Mesodermal cell (in vitro differentiated cells): ENCODE measurements around the gene LRP1B.
"Not testable (repeated sequence)": the region's sequence is repeated elsewhere in the genome, so short reads cannot be mapped to it uniquely, and the experiment has no call there.

Source experiments
- H3K27ac ChIP-seq: 2 replicates; pipeline ENCODE4 v1.7.0; 2013; ENCODE audit warnings: mild to moderate bottlenecking, low read depth, low read length, moderate library complexity; ENCODE audit not compliant: severe bottlenecking
- H3K36me3 ChIP-seq: 2 replicates; pipeline ENCODE4 v1.7.1; 2013; ENCODE audit warnings: mild to moderate bottlenecking, low read length, moderate library complexity; ENCODE audit not compliant: control insufficient read depth, insufficient read depth
- H3K4me1 ChIP-seq: one replicate; pipeline ENCODE4 v1.7.1; 2013; ENCODE audit warnings: mild to moderate bottlenecking, low read length; ENCODE audit not compliant: insufficient read depth, control insufficient read depth, poor library complexity, severe bottlenecking
- H3K4me3 ChIP-seq: 2 replicates; pipeline ENCODE4 v1.7.0; 2013; ENCODE audit warnings: low read length, control low read depth, mild to moderate bottlenecking; ENCODE audit not compliant: insufficient read depth, poor library complexity, severe bottlenecking; ENCODE audit errors: extremely low read depth
- H3K9me3 ChIP-seq: 2 replicates; pipeline ENCODE4 v1.7.1; 2013; ENCODE audit warnings: mild to moderate bottlenecking, low read length, moderate library complexity; ENCODE audit not compliant: control insufficient read depth
- WGBS, 2 experiments: methylation state at CpG; one replicate each; pipeline ENCODE4 v1.1.5; 2013; ENCODE audit warnings: missing lambda C conversion rate in 2 of 2; ENCODE audit not compliant: insufficient coverage in 2 of 2; 5-methylcytosine and 5-hydroxymethylcytosine counted together

LRP1B gene

DNA sequence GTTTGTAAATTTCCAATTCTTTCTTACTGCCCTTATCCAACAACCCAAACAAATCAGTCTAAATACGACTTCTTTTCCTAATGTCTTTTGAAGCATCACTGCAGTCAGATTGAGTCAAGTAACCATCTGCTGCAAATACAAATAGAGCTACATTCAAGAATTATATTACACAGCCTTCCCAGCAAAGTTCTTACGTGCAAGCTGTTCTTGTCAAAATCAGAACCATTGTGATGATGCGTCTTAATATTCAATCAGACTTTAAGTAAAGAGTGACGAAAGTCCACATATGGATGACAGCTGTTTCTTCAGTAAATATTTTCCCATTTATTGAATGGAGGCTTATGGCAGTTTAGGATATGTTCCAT lies 943.8 kb downstream of the LRP1B start:
- WGBS, 2 experiments = 80 to 84% methylated on average over 1 to 2 of the region's 4 CpGs
- H3K36me3 ChIP-seq = no peaks in the 10 kb centered on the region
- no peak overlapping the region for H3K27ac ChIP-seq
- H3K4me3 ChIP-seq = no peak overlapping the region
- no peaks in the 10 kb centered on the region for H3K4me1 ChIP-seq
- no peaks in the 10 kb centered on the region for H3K9me3 ChIP-seq

DNA sequence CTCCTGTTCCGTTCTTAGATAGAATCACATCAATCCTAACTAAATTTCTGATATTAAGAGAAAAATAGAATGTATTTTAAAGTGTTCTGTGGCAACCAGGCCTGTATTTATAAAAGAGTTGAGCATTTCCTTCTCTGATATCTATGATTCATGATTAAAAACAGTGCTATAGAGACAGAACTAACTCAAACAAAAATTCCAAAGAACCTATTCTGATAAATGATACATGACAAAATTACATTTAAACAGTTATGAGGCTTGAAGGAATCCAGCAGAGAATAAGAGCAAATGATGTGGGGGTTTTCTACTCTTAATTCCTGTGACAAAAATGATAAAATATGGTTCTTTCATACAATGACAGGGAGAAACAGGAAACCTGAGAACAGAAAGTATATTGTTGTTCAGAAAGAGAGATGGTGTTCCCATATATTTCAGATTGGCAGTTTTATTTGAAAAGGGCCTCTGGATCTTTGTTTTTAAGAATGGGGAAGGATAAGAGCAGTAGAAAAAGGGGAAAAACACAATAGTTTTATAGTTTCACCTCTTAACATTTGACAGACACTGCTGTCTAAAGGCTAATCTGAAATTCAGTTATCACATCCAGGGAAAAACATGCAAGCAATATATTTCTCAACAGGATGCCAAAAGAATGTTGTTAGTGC lies 944.3 kb downstream of the LRP1B start:
- no peaks in the 10 kb centered on the region for H3K9me3 ChIP-seq
- H3K27ac ChIP-seq = no peak overlapping the region
- no peaks in the 10 kb centered on the region for H3K36me3 ChIP-seq
- no CpG with 5 or more reads among the region's 1 CpG for WGBS, 2 experiments
- no peaks in the 10 kb centered on the region for H3K4me1 ChIP-seq
- H3K4me3 ChIP-seq = no peak overlapping the region

DNA sequence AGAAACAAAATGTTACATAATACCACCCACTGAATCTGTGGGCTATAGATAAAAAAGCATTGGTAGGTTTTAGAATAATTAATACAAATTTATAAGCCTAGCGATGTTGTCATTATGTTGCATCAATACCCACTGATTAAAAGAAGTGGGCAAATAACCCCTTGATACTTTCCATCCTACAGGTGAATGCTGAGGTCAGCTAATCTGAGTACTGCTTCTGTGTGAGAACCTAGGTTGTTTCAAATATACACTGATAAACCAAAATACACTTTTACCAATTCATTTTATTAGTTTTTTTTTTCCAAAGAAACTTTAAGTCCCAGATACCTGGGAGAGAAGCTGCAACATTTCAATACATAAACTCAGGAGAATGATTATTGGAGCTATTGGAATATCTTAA lies 948.6 kb downstream of the LRP1B start:
- Histone ChIP-seq H3K27ac (no peak overlapping the region), H3K4me1 (no peaks in the 10 kb centered on the region), H3K36me3 (no peaks in the 10 kb centered on the region), H3K9me3 (no peaks in the 10 kb centered on the region), H3K4me3 (no peak overlapping the region)
- no CpG with 5 or more reads among the region's 1 CpG for WGBS, 2 experiments

DNA sequence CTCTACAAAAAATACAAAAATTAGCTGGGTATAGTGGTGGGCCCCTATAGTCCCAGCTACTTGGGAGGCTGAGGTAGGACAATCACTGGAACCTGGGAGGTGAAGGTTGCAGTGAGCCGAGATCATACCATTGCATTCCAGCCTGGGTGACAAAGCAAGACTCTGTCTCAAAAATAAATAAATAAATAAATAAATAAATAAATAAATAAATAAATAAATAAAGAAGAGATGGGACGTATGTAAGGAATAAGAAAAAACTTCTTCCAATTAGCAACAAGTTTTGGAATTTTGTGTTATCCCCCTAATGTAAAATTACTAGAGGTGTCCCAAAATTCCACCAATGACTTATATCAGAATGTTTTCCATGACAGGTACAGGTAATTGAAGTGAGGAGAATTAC lies 961.7 kb downstream of the LRP1B start:
- H3K36me3 ChIP-seq, H3K4me1 ChIP-seq, H3K27ac ChIP-seq, H3K4me3 ChIP-seq, H3K9me3 ChIP-seq: not testable (repeated sequence)
- WGBS, 2 experiments = no CpG with 5 or more reads among the region's 2 CpGs

DNA sequence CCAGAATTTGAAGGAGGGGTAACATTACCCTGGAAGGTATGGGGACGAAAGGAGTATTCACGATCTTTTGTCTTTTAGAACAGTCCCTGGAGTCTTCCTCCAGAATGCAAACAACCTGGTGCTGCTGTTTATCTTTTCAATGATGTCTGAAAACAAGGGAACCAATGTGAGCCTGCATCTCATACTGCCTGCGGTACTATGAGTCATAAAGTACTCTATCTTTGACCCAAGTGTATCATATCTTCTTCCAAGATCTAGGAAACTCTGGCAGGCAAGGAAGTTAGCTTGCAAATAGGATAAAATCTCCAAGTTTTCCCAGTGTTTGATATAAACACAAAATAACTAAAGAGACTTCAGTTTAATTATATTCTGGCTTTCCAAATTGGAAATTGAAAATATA lies 968.5 kb downstream of the LRP1B start:
- H3K9me3 ChIP-seq = no peaks in the 10 kb centered on the region

DNA sequence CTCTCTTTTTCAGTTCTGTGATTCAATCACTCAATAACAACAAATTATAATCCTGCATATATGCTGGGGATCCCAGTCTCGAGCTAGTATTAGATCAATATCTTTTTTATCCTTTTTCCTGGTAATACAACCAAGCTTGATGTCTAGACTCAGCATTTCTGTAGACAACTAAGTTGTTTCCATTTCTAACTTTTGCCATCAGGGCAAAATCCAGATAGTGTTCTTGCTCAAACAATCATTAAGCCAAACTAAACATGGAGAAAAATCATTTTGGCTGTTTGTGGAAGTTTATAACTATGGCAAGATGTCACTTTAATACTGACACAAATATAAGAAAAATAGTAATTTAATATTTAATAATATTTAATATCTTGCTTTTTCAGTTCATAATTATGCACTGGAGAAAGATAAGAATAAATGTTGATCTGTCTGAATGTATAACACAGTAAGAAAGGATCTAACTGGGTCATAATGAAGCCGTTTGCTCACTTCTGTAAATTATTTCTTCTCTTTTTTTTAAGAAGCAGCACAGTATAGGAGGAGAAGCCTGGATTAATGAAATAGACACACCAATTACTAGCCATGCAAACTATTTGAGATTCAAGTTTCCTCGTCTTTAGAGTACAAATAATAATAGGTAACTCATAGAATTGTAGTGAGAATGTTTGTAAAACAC lies 979.1 kb downstream of the LRP1B start:
- Histone ChIP-seq H3K4me3 (no peak overlapping the region), H3K27ac (no peak overlapping the region), H3K4me1 (no peaks in the 10 kb centered on the region), H3K36me3 (no peaks in the 10 kb centered on the region), H3K9me3 (no peaks in the 10 kb centered on the region)
- WGBS, 2 experiments = 73 to 80% methylated on average over 1 of the region's 3 CpGs

More for the DNA sequence above, 968.5 kb downstream of the LRP1B start:
- H3K4me3 ChIP-seq = no peak overlapping the region
- H3K27ac ChIP-seq = no peak overlapping the region
- no peaks in the 10 kb centered on the region for H3K4me1 ChIP-seq
- WGBS, 2 experiments = 35 to 40% methylated on average over 2 of the region's 3 CpGs
- H3K36me3 ChIP-seq = no peaks in the 10 kb centered on the region

DNA sequence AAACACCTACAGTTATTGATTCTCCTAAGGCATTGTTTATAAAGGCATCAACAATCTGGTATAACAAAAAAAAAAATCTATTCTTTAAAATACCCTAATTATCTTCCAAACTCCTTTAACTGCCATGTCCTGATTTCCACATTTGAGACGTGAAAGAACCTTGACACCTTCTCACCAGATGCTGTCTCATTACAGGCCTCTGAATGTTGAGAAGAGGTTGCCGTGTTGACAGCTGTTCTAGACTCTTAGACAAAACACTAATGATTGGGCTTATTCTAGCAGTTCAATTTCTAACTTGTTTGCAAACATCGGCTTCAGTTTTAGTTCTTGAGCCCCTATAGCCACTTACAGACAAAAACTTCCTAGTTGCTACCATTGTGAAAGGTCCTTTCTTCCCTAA lies 988.8 kb downstream of the LRP1B start:
- peaks cover 3% of the 10 kb centered on the region for H3K9me3 ChIP-seq
- 86 to 100% methylated on average over 1 to 3 of the region's 3 CpGs for WGBS, 2 experiments

DNA sequence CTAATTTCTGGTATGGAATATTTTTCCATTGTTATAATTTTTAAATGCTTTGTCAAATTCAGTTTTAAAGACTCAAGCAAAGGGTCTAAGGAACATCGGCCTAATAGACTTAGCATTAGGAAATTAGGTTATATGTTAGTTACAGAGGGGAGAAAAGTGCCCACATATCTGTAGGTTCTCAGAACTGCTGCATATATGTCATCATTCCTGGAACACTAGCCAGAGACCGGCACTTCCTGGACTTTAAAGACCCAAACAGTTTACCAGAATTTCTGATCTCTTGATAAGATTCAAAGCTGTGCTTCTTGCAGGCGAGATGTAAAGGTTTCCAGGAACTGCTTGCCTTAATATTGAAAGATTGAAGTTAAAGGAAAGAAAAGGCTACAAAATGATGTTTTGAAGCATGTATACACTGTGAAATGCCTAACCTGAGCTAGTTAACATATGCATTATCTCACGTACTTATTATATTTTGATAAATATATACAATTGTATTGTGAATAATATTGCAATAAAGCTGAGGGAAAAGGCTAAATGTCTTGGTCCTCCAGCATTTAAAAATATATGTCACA lies 993.6 kb downstream of the LRP1B start:
- WGBS, 2 experiments = 40 to 79% methylated on average over 1 to 2 of the region's 4 CpGs
- Histone ChIP-seq H3K4me3 (no peak overlapping the region), H3K27ac (no peak overlapping the region), H3K9me3 (peaks cover 3% of the 10 kb centered on the region), H3K4me1 (peaks cover 12% of the 10 kb centered on the region), H3K36me3 (no peaks in the 10 kb centered on the region)

More for the DNA sequence above, 988.8 kb downstream of the LRP1B start:
- no peak overlapping the region for H3K4me3 ChIP-seq
- H3K36me3 ChIP-seq = no peaks in the 10 kb centered on the region
- no peak overlapping the region for H3K27ac ChIP-seq
- H3K4me1 ChIP-seq = peaks cover 11% of the 10 kb centered on the region

DNA sequence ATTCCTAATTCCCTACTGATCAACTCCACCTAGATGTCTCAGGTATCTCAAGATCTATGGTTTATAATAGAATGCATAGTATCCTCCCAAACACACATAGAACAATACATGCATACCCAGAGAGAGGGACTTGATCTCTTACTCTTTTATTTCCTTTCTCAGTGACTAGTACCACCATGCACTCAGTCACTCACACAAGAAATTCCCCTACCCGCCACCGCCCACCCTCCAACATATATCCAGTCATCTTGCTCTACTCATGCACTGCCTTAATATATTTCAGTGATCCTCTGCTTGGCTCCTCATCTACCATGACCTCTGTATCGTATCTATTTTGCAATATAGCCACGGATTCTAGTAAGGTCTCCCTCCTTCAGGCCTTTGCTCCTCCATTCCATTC lies 996.9 kb downstream of the LRP1B start:
- WGBS, 2 experiments = 69 to 82% methylated on average over 2 to 4 of the region's 4 CpGs
- H3K27ac ChIP-seq = no peak overlapping the region

DNA sequence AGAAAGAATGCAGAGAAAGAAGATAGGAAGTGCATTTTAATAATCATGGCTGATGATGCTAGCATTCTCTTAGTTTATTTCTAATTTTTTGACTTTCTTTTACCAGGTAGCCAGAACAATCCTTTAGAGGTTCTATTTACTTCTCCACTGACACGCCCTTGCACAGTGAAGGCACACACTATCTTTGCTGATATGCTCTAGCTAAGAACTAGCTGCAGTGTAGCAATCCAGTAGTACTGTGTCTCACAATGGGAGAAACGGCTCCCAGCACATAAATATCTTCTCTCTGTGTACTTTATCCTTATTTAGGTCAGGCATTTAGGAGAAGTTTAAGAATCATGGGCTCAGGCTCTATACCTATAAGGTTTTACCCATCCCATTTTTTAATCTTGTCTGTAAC lies 1005.4 kb downstream of the LRP1B start:
- no peak overlapping the region for H3K27ac ChIP-seq
- no peaks in the 10 kb centered on the region for H3K4me1 ChIP-seq
- no peaks in the 10 kb centered on the region for H3K36me3 ChIP-seq
- H3K4me3 ChIP-seq = no peak overlapping the region
- H3K9me3 ChIP-seq = no peaks in the 10 kb centered on the region
- WGBS, 2 experiments = 100% methylated on average over 1 of the region's 2 CpGs; no CpG with 5 or more reads in 1 of the 2 experiments

More for the DNA sequence above, 996.9 kb downstream of the LRP1B start:
- Histone ChIP-seq H3K9me3 (no peaks in the 10 kb centered on the region), H3K36me3 (no peaks in the 10 kb centered on the region), H3K4me3 (no peak overlapping the region), H3K4me1 (peaks cover 12% of the 10 kb centered on the region)

DNA sequence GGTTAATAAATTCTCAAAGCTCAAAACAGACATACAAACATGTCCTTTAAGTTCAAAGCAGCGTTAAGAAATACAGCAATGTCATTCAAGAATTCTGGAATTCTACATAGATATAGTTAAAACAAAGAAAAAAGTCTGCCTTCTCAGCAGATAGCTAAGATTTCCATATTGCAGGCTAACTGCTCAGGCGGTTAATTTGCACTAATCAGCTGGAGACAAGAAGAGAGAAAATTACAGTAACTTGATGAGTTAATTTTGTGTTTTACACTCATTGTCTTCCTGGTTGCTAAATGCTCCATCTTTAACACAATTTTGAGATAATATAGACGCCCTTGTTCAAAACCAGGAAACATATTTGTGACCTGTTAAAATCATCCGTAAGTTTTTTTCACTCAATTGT lies 1012.0 kb downstream of the LRP1B start:
- H3K4me1 ChIP-seq = no peaks in the 10 kb centered on the region
- H3K4me3 ChIP-seq = no peak overlapping the region
- H3K27ac ChIP-seq = no peak overlapping the region
- no peaks in the 10 kb centered on the region for H3K9me3 ChIP-seq
- H3K36me3 ChIP-seq = no peaks in the 10 kb centered on the region
- 75% methylated on average over 1 of the region's 4 CpGs; no CpG with 5 or more reads in 1 of the 2 experiments for WGBS, 2 experiments
